GM19239 (cell line): Measurements from ENCODE around the gene SLC22A1.
"Not testable (repeated sequence)": the region's sequence is repeated elsewhere in the genome, so short reads cannot be mapped to it uniquely, and the experiment has no call there.

Experiments
- DNase-seq: peaks from one replicate; pipeline ENCODE4 v3.0.0; 2011; ENCODE audit warnings: low spot score; ENCODE audit not compliant: insufficient read length
- FAIRE-seq: peaks from 2 replicates; lab custom pipeline; 2011; peaks lifted over from hg19 to GRCh38; lab: Jason Lieb, UNC

SLC22A1 gene

GRCh38 chr6:160121558-160121957 lies at the start of gene SLC22A1:
Gene SLC22A1 (plus strand): TSS chr6:160121815. CDS start chr6:160121936, 121 bp downstream.
- no peak for FAIRE-seq
- no peak for DNase-seq

GRCh38 chr6:160073272-160073671 lies 48.3 kb upstream of the SLC22A1 start:
- DNase-seq (no peak), FAIRE-seq (no peak)

DNA sequence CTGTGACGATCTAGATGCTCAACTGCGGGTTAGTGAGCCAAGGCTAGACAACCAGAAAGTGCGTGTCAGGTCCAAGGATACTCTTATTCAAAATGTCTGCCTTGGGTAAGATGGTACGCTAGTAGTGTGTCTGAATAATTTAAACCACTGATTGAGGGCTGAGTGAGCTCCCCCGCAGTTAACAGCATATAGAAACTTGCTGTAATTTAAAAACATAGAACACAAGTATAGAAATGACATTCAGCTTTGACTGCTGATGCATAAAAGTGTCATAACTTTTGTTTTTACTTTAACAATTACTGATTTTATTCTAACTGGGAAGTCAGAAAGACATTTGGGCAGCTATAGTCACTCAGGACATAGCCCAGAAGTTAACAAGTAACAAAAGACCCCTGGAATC lies 45.6 kb upstream of the SLC22A1 start:
- FAIRE-seq (no peak), DNase-seq (no peak)

DNA sequence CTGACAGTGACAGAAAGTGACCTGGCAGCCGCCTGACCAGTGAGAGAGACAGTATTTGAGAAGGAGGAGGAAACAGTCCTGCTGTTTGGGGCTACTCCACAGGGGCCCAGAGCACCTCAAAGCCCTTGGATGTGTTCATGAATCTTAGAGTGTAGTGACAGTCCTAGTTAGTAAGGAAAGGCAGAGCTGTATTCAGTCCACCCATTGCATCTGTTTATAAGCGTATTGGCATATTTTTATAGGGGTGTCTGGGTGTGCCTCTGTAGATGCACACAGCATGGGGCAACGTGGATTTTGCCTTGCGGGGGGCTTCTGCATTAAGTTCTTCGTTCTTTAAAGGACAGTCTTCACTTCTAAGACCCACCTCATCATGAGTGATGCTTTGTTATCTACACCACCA lies 44.6 kb upstream of the SLC22A1 start:
- DNase-seq (no peak), FAIRE-seq (peak; percentile 31)

DNA sequence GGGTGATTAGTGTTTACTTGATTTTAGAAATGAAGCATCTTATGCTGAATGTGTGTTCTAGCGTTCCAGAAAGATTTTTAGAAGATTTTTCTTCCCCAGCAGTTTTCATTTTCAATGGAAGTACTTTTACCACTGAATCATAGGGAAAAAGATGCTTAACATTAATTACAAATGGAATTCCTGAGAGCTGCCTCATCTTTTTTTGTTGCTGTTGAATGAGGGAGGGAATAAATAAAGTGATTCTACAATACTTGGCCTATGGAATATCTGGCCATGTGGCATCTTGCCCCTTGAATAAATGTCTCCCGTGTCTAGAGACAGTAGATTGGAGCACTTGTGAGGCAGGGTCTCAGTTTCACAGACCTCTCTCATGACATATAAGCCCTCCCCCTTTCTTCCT lies 44.1 kb upstream of the SLC22A1 start:
- DNase-seq (no peak), FAIRE-seq (no peak)

GRCh38 chr6:160078883-160079685 lies 42.5 kb upstream of the SLC22A1 start:
- FAIRE-seq: no peak
- DNase-seq: no peak

DNA sequence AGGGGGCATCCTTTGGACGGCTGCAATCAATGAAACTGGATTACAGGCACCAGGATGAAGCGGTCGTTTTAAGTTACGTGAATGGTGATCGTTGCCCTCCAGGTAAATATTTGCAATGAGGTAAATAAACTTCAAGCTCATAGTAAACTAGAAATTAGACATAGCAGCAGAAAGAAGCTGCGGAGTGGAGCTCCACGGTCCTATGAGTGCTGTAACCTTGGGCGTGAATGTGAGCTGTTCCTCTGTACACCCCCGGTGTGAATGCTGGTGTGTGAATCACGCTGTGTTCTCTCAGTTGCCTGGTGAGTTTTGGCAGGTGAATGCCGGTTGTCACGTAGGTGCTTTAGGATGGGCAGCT lies 42.0 kb upstream of the SLC22A1 start:
- FAIRE-seq (no peak), DNase-seq (no peak)

DNA sequence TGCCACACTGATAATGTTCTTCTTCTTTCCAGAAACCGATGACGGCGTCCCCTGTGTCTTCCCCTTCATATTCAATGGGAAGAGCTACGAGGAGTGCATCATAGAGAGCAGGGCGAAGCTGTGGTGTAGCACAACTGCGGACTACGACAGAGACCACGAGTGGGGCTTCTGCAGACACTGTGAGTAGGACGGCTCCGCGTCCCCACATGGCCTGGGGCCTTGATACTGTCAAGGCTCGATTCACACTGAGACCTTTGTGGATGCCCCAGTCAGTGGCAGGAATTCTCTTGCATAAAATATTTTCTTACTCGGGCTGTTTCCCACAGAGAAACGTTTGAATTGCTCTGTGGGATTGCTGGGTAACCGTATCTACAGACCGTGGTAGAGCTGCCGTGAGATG lies 41.5 kb upstream of the SLC22A1 start:
- DNase-seq (no peak), FAIRE-seq (no peak)

DNA sequence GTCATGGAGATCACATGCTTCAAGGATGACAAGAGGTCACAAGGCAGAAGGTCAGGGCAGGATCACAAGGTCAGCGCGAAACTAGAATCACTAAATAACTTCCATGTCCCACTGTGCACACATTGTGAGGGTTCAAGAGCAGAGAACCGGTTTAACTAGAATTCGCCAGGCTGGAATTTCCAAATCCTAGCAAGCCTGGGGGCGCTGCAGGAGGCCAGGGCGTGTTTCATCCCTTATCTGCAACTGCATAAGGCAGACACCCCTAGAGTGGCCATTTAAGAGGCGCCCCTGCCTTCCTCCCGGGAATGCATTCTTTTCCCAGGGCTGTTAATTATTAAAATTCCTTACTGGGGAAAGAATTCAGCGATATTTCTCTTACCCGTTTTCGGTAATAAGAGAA lies 40.2 kb upstream of the SLC22A1 start:
- DNase-seq (no peak), FAIRE-seq (no peak)

DNA sequence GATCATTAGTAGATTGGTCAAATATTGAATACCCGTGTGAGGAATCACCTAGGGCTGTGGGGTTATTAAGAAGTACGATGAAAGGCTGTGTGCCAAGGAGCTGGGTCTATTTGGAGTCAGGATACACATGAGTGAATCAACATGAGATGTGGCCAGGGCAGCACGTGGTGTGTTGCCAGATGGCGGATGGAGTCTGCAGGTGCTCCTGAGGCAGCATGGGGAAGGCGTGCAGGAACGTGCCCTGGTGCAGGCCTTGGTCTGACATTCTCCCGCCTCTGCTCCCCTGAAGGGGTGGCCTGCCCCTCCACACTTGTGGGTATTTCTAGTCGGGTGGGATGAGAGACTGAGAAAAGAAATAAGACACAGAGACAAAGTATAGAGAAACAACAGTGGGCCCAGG lies 39.0 kb upstream of the SLC22A1 start:
- DNase-seq (no peak), FAIRE-seq (no peak)

DNA sequence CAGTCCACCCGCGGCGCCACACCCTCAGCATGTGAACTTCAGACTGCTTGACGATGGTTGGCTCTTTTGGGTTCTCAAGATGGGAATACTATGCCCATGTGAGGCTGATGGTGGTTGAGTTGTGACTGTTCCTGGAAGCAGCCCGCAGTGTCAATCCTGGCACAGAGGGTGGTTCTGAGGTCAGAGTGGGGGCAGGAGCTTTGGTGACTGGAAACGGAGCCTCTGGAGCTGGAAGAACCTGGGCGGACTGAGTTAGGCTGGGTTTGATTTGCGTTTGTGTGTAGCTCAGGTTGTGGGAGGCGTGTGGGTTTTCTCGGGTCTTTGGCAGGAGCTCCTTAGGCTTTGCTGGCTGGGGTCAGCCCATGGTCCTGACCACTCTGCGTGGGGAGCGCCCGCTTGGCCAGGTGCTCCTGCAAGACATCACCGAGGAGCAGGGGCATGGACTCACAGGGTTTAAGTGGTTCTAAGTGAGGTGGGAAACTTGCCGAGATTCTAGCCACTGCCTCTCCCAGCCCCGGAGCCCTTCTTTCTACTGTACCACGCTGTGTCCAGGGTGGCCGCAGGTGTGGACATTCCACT lies 37.3 kb upstream of the SLC22A1 start:
- DNase-seq: no peak
- no peak for FAIRE-seq

DNA sequence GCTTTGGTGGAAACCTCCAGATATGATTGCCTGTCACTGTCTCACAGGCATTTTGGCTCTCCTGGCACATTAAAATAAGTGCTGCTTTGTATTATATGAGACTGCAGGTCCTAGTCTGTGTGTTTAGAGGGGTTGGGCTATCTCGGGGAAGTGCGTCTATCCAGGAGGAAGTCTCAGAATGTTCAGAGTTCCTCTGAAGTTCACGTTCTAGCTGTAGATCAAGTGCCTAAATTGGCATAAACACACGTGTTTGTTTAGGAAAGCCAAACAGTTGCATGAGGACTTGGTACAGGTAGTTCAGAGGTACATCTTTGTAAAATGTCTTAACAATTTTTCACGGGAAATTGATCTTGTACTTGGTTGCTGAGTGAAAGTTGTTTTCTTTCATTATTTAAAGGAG lies 36.4 kb upstream of the SLC22A1 start:
- DNase-seq (no peak), FAIRE-seq (no peak)

DNA sequence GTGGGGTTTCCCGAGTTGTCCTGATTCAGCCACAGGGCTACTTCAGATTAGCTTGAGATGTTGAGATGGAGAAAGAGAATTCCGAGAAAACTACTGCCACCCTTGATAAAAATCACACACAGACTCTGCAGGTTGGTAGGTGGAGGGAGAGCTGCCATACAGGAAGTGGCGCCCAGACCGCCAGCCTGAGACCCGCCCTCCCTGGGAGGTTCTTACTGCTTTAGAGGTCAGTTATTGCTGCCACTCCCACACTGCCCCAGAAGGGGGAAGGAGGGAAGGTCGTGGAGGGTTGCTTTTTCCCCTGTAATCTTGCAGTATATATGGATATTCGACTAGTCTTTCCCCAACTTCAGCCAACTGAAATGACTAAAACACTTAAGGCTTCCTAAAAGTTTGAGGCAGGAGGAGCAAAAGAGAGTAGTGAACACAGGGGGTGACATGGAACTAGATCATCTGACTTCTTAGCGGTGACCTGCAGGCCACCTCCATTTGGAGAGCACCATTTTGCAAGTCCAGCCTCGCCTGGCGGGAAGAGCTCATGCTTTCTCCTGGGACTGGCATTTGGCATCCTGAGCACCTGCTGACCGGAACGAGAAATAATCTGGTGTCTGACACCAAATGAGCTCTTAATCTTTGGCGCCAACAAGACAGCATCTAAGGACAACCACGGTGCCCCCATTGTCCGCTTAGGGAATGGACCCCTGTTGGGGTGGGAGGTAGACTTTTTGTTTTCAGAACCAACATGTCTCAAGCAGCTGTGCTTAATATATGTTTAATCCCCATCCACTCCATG lies 35.7 kb upstream of the SLC22A1 start:
- no peak for DNase-seq
- FAIRE-seq: no peak

- no peak for FAIRE-seq
- DNase-seq: no peak
Observed at GRCh38 chr6:160086754-160087153, 34.9 kb upstream of the SLC22A1 start.

- FAIRE-seq: no peak
- no peak for DNase-seq
Observed at GRCh38 chr6:160088069-160088783, 33.4 kb upstream of the SLC22A1 start.

- no peak for FAIRE-seq
- DNase-seq: no peak
Observed at GRCh38 chr6:160088784-160089533, 32.7 kb upstream of the SLC22A1 start.

- no peak for FAIRE-seq
- DNase-seq: no peak
Observed at GRCh38 chr6:160089534-160089897, 32.1 kb upstream of the SLC22A1 start.

DNA sequence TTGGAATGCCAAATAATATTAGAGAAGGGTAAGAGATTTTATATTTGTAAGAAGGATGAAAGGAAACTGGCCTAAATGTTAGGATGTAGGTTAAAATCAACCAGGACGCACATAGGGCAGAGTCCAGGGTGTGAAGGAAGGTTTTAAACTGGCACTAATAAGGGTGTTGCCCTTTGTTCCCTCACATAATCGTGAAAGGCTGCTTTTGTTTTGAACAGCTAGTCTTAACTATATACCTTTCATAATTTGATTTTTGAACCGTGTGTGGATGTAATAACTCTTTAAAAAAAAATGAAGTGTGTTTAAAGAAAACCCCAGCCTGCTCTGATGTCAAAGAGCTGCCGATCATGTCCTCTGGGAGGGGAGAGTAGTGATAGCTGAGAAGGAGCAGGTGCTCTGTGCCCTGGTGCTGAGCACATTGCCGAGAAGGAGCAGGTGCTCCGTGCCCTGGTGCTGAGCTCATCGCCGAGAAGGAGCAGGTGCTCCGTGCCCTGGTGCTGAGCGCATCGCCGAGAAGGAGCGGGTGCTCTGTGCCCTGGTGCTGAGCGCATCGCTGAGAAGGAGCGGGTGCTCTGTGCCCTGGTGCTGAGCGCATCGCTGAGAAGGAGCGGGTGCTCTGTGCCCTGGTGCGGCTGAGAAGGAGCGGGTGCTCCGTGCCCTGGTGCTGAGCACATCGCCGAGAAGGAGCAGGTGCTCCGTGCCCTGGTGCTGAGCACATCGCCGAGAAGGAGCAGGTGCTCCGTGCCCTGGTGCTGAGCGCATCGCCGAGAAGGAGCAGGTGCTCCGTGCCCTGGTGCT lies 31.0 kb upstream of the SLC22A1 start:
- not testable (repeated sequence) for DNase-seq, FAIRE-seq

DNA sequence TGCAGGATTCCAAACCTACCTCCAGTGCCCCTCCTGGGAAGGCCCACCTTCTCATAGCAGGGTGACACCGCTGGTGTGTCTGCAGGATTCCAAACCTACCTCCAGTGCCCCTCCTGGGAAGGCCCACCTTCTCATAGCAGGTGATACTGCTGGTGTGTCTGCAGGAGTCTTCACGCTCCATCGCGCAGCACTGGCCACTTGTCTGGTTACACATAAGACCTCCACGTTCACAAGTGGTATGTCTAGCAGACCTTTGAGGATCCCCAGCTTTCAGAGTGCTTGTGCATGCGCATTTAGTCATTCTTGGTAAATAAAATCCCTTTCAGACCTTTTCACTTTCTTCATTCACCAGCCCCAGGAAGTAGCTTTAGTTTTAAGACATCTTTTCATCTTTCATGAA lies 29.4 kb upstream of the SLC22A1 start:
- not testable (repeated sequence) for DNase-seq, FAIRE-seq
